Progenitor cell of endocrine pancreas (in vitro differentiated cells): Measurements from ENCODE around the gene WDFY4. TPM values are rescaled to one million over a fixed set of nuclear protein-coding genes. Genes with fewer than 3 reads are reported as not detected.

Source experiments
- DNase-seq: peaks from one replicate; pipeline ENCODE4 v3.0.0; 2021; ENCODE audit warnings: low spot score; ENCODE audit not compliant: unreplicated experiment
- H3K27ac Mint-ChIP-seq: 2 replicates; pipeline ENCODE4 v1.8.0; 2021; ENCODE audit warnings: mild to moderate bottlenecking, moderate library complexity, mixed read lengths
- H3K27me3 Mint-ChIP-seq: 2 replicates; pipeline ENCODE4 v1.8.0; 2021; ENCODE audit warnings: mixed read lengths
- H3K36me3 Mint-ChIP-seq: 2 replicates; pipeline ENCODE4 v1.8.0; 2022; ENCODE audit warnings: mixed read lengths; ENCODE audit not compliant: insufficient read depth
- H3K4me1 Mint-ChIP-seq: 2 replicates; pipeline ENCODE4 v1.8.0; 2021; ENCODE audit warnings: low read depth, mixed read lengths
- H3K4me3 Mint-ChIP-seq: 2 replicates; pipeline ENCODE4 v1.8.0; 2021; ENCODE audit warnings: low read depth, mild to moderate bottlenecking, moderate library complexity, mixed read lengths
- H3K9me3 Mint-ChIP-seq: 2 replicates; pipeline ENCODE4 v1.8.0; 2021; ENCODE audit warnings: low read depth, mixed read lengths
- total RNA-seq: library from RNA; stranded (reverse); gene quantifications from 2 replicates; pipeline ENCODE4 v1.2.1, GENCODE V29; 2021
- TF ChIP-seq, protein P1 (sequence below): fragments of 200-600 bp; sonication (generic); IDR thresholded peaks from one replicate; pipeline ENCODE4 v1.5.0; 2021; ENCODE audit warnings: antibody characterized with exemption, mild to moderate bottlenecking; ENCODE audit not compliant: unreplicated experiment

The WDFY4 gene
- total RNA-seq, 1 donor from 2014 or later: 0.07 TPM

DNA sequence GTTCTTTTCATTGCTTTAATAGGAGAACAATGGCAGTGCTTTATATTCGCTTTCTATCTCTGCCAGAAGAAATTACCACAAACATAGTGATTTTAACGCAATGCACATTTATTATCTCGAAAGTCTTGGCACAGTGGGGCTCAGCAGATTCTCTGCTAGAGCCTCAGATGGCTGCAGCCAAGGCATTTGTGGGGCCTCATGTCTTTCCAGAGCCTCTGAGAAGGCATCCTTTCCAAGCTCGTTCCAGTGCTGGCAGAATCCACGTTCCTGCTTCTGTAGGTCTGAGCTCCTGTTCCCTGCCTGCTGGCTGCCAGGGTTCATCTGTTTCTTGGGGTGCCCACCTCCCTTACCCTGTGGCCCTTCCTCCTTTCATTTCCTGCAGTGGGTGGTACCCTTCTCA lies 194.8 kb downstream of the WDFY4 start:
- TF ChIP-seq, protein P1, sequence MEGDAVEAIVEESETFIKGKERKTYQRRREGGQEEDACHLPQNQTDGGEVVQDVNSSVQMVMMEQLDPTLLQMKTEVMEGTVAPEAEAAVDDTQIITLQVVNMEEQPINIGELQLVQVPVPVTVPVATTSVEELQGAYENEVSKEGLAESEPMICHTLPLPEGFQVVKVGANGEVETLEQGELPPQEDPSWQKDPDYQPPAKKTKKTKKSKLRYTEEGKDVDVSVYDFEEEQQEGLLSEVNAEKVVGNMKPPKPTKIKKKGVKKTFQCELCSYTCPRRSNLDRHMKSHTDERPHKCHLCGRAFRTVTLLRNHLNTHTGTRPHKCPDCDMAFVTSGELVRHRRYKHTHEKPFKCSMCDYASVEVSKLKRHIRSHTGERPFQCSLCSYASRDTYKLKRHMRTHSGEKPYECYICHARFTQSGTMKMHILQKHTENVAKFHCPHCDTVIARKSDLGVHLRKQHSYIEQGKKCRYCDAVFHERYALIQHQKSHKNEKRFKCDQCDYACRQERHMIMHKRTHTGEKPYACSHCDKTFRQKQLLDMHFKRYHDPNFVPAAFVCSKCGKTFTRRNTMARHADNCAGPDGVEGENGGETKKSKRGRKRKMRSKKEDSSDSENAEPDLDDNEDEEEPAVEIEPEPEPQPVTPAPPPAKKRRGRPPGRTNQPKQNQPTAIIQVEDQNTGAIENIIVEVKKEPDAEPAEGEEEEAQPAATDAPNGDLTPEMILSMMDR: no peak
- no peaks in the 10 kb centered on the region for H3K4me1 Mint-ChIP-seq
- H3K36me3 Mint-ChIP-seq: no peaks in the 10 kb centered on the region
- no peak for DNase-seq
- no peak overlapping the region for H3K27ac Mint-ChIP-seq
- H3K9me3 Mint-ChIP-seq: no peaks in the 10 kb centered on the region
- H3K4me3 Mint-ChIP-seq: no peak overlapping the region
- peaks cover 4% of the 10 kb centered on the region for H3K27me3 Mint-ChIP-seq

DNA sequence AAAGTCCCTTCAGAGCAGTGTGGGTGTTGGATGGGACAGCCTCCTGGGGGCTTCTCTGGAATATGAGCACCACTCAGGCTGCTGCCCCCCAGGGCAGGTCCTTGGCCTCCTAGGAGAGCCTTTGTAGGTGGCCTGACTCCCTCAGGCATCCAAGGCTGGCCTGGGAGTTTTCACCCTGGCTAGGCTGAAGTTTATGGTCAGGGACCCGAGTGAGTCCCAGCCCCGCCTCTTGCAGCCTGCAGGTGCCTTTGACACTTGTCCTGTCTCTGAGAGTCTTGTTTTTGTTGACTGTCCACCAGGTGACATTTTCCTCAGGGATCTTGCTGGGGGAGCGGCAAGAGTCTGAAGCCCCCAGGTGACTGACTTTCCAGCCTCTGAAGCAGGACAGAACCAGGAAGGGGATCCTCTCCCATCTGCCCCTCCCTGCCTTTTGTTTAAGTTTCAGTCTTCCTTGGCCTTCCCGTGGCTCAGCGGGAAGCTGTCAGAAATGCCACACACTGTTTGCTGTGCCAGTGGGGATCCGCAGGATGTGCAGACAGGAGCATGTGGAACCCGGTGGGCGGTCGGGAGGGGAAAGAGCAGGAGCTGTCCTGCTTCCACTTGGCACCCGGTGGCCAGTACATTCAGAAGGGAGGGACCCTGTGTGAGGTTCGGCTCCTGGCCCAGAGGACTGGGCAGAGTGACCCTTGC lies 195.5 kb downstream of the WDFY4 start:
- H3K4me1 Mint-ChIP-seq: no peaks in the 10 kb centered on the region
- no peak overlapping the region for H3K27ac Mint-ChIP-seq
- H3K27me3 Mint-ChIP-seq: peaks cover 4% of the 10 kb centered on the region
- no peaks in the 10 kb centered on the region for H3K36me3 Mint-ChIP-seq
- no peak overlapping the region for H3K4me3 Mint-ChIP-seq
- H3K9me3 Mint-ChIP-seq: no peaks in the 10 kb centered on the region
- DNase-seq: no peak
- TF ChIP-seq, protein P1: no peak

DNA sequence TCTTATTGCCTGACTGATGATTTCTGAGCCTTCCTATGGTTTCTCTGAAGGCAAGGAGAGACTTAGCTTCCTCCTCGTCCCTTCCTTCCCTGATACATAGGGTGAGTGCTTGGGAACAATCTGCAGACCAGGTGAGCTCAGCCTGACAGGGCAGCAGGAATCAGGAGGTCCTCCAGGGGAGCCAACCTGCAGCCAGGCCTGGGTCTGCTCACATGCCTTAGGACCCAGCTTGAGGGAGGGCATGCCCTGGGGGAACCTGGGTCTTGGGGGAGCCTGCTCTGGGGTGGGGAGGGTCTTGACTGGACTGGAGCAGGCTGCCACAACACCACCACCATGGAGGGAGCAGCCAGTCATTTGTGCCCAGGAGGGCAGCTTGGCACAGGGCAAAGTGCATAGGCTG lies 197.3 kb downstream of the WDFY4 start:
- Mint-ChIP-seq H3K27me3 (peaks cover 9% of the 10 kb centered on the region), H3K4me1 (no peaks in the 10 kb centered on the region), H3K9me3 (no peaks in the 10 kb centered on the region), H3K4me3 (no peak overlapping the region), H3K27ac (no peak overlapping the region), H3K36me3 (no peaks in the 10 kb centered on the region)
- TF ChIP-seq, protein P1: no peak
- DNase-seq: no peak

DNA sequence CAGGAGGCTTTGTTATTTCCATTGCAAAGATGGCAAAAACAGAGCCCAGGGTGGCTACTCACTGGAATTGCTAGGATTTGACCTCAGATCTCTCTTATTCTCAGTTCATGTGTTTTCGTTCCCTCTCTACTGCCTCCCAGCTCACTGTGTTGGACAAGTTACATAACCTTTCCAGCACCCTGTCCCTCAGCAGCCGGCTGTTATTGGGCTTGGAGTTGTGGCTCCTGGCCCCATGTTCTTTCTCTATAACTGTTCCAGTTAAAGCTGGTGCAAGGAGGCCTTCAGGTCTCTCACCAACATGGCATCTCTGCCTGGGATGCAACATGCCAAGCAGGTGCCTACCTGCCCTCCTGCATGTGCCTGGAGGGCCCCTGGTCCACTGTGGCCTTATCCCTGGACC lies 198.2 kb downstream of the WDFY4 start:
- TF ChIP-seq, protein P1: no peak
- H3K4me1 Mint-ChIP-seq: no peaks in the 10 kb centered on the region
- H3K4me3 Mint-ChIP-seq: no peak overlapping the region
- H3K9me3 Mint-ChIP-seq: no peaks in the 10 kb centered on the region
- H3K27ac Mint-ChIP-seq: no peak overlapping the region
- no peaks in the 10 kb centered on the region for H3K36me3 Mint-ChIP-seq
- no peak for DNase-seq
- peaks cover 9% of the 10 kb centered on the region for H3K27me3 Mint-ChIP-seq

DNA sequence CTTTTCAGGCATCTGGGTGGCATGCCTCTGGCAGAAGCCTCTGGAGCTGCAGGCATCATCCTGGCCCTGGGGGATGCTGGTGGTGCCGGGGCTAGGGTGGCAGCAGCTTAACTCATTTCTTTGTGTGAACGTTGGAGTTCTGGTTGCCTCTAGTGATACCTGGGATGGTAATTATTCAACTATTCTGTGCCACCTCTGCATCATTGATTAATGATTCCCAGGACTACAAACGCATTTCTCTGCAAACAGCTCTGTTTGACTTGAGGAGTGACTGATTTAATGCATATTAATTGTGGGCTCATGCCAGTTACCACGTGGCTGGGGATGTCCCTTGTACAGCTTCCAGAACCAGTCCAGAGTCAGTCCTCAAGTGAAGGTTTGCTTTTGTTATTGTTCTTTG lies 199.0 kb downstream of the WDFY4 start:
- Mint-ChIP-seq H3K27me3 (peaks cover 11% of the 10 kb centered on the region), H3K9me3 (no peaks in the 10 kb centered on the region), H3K4me3 (no peak overlapping the region), H3K36me3 (no peaks in the 10 kb centered on the region), H3K4me1 (no peaks in the 10 kb centered on the region), H3K27ac (no peak overlapping the region)
- TF ChIP-seq, protein P1: no peak
- no peak for DNase-seq
